Measurements from ENCODE around the gene FITM1.

DNA sequence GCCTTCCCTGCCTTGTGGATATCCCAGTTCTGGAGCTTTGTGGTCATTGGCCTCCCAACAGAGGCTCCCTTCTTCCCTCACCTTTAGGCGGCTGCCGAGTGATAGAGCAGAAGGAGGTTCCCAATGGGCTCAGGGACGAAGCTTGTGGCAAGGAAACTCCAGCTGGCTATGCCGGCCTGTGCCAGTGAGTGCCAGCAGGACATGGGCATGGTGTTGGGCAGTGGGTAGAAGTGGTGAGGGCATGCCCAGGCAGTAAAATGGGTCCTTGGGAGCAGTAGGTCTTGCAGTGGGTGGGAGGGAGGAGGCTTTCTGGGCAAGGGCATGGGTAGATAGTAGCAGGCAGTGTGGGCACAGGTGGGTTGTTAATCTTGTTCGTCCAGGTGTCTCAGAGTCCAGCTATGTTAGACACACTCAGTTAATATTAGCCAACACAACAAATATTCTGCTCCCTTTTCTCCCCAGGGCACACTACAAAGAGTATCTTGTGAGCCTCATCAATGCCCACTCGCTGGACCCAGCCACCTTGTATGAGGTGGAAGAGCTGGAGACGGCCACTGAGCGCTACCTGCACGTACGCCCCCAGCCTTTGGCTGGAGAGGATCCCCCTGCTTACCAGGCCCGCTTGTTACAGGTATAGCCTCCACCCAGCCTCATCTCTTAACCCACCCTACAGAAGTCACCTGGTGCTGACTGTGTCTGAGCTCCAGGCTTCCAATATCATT lies 29.5 kb downstream of the FITM1 start:
- TF ChIP-seq, protein P1, sequence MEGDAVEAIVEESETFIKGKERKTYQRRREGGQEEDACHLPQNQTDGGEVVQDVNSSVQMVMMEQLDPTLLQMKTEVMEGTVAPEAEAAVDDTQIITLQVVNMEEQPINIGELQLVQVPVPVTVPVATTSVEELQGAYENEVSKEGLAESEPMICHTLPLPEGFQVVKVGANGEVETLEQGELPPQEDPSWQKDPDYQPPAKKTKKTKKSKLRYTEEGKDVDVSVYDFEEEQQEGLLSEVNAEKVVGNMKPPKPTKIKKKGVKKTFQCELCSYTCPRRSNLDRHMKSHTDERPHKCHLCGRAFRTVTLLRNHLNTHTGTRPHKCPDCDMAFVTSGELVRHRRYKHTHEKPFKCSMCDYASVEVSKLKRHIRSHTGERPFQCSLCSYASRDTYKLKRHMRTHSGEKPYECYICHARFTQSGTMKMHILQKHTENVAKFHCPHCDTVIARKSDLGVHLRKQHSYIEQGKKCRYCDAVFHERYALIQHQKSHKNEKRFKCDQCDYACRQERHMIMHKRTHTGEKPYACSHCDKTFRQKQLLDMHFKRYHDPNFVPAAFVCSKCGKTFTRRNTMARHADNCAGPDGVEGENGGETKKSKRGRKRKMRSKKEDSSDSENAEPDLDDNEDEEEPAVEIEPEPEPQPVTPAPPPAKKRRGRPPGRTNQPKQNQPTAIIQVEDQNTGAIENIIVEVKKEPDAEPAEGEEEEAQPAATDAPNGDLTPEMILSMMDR (IDR thresholded peaks at IDR 0.05), result no peak
- no peak for TF ChIP-seq POLR2AphosphoS5 (IDR thresholded peaks at IDR 0.05)
